Posterior cingulate gyrus (tissue), 11 donors: ENCODE results near the gene SAPCD2.

ENCODE experiments used
- DNase-seq, 10 donors: peaks; one replicate each; pipeline versions ENCODE4 v3.0.0 to v3.0.0-alpha.2; 2020 to 2021; ENCODE audit warnings: mixed read lengths in 3 of 10
- intact Hi-C: fragments of 100-400 bp; cut with DNase I; formaldehyde crosslinking; loops from one replicate; pipeline ENCODE4 v1.15.1; 2023

The SAPCD2 gene

DNA sequence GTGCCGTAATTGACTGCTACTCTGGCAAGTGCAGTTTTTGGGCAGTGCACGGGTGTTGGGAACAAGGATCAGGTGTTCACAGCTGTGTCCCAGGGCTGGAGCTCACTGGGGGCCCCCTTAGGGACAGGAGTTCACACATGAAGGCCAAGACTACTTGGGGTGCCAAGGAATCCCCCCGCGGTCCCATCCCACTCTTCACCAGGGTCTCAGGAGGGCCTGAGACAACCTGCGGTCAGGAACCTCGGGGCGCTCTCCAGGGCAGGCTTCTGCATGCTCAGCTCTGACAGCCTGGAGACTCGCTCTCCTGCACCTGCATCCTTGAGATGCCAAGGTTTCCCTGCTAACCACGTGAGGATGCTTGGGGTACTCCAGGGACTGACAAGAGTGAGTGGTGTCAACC, 14.2 kb upstream of the SAPCD2 start:
- DNase-seq = peak in 1 of 10 donors; percentile 82

DNA sequence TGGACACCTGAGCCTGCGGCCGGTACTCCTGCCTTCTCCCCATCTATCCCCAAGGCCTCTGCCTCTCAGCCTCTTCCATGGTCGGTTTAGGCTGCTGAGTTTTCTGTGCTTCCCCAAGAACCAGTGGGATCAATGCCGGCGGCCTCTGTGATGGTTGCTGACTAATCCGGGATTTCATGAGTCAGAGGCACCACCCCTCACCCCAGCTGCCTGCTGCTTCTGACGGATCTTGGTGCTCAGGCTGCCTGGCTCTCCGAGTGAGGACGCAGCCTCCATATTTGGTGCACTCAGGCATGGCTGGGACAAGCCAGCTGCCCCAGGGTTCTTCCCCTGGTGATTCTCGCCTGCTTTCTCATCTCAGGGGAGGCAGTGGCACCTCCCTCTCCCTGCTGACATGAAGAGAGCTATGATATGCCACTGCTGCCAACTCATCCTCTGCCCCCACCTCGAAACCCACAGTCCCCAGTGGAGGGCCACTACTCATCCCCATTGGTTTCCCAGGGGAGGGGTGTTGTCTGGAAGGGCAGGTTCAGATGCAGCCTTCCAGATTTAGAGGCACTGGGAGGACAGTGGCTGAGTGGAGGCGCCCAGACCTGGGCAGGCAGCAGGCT, 13.1 kb upstream of the SAPCD2 start:
- intact Hi-C loops = no loop called here
- DNase-seq = peak in 7 of 10 donors; percentile 56 to 95 (median 83)

More for the DNA sequence above, 14.2 kb upstream of the SAPCD2 start:
- intact Hi-C loops = no loop called here

DNA sequence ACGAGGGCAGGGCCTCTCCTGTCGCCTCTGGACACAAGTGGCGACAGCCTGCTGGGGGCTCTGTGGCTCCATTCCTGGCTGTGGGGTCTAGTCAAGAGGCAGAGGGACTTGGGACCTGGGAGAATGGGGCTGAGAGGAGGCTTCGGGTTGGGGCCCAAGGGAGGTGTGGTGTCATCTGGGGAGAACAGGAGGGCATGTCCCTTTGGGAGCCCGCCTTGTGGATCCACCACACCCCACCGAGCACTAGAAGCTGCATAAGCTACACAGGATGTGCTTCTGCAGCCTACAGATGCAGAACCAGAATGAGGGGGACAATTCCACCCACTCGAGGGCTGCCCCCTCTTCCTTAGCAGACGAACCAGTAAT, 12.6 kb upstream of the SAPCD2 start:
- intact Hi-C loops = no loop called here

DNA sequence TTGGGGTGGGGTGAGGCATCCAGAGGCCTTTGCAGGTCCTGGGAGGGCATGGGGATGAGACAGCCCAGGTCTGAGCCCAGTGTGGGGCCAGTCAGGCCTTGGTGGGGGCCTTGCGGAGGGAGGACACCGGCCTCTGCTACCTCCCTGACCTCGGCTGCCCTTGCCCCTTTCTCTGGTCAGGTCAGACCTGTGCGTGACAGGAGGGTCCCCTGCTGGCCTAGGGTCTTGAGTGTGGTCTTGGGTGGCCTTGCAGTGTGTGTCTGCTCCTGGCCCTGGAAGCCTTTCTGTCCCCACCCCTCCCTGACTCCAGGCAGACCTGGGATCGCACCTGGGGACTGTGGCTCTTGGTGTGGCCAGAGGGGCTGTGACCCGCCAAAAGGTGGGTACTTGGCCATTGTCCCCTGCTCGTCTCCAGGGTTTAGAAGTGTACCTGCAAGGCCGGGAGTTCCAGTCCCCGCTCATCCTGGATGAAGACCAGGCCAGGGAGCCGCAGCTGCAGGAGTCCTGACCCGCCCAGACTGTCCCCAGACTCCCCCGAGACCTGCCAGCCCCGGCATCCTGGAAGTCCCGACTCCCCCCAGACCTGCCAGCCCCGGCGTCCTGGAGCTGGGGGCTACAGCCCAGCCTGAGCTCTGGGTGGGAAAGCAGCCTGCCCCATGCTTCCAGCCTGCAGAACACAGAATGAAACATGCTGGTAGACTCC, 12.0 kb upstream of the SAPCD2 start:
- peak in 1 of 10 donors; percentile 76 for DNase-seq
- intact Hi-C loops = no loop called here

More for the DNA sequence above, 12.6 kb upstream of the SAPCD2 start:
- DNase-seq = peak in 1 of 10 donors; percentile 62

DNA sequence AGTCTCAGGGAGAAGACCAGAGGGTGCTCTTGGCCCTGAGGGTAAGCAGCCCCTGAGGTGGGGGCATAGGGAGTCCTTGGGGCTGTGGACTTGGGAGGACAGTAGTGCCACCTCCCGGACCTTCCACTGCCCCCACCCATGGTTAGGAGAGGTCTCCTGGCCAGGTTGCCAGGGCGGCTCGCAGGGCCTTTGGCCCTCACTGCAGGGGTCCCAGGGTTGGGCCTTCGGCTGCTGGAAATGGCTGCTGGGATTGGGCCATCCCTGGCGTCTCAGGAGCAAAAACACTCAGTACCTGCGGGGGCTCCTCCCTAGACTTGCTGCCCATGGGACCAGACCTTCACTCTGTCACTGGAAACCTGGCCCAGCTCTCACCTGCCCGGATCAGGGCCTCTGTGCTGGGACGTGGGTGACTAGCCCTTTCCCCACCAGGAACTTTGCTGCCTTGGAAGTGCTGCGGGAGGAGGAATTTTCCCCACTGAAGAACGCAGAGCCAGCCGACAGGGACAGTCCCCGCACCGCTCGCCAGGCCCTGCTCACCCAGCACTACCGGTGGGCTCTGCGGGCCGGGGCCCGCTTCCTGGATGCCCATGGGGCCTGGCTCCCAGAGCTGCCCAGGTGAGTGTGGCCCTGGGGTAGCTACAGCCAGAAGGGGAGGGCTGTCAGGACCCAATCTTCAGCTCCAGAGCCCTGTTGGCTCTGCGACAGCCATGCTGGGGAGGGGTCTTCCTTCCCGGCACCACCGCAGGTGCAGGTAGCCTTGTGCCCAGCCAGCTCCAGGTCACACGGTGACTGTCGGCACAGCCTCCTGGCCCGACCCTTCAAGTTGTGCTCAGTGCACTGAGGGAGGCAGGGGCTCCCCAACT, 10.1 kb upstream of the SAPCD2 start:
- intact Hi-C loops = no loop called here
- DNase-seq = peak in 1 of 10 donors; percentile 72

DNA sequence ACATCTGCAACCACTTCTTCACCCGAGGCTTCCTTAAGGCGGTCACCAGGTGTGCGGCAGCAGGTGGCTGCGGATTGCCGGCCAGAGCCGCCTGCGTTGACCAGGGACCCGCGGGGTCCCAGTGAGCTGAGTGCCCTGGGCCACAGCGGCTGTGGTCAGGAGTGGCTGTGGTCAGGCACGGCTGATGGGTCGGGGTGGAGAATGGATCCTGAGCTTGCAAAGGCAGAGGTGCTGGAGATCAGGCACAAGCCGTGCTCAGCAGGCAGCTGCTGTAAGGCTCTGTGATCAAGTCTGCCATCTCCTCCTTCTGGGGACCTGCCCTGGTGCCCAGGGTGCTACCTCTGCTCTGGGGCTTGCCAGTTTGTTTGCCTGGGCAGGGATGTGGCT, 9.0 kb upstream of the SAPCD2 start:
- intact Hi-C loops = no loop called here
- DNase-seq = peak in 1 of 10 donors; percentile 79

DNA sequence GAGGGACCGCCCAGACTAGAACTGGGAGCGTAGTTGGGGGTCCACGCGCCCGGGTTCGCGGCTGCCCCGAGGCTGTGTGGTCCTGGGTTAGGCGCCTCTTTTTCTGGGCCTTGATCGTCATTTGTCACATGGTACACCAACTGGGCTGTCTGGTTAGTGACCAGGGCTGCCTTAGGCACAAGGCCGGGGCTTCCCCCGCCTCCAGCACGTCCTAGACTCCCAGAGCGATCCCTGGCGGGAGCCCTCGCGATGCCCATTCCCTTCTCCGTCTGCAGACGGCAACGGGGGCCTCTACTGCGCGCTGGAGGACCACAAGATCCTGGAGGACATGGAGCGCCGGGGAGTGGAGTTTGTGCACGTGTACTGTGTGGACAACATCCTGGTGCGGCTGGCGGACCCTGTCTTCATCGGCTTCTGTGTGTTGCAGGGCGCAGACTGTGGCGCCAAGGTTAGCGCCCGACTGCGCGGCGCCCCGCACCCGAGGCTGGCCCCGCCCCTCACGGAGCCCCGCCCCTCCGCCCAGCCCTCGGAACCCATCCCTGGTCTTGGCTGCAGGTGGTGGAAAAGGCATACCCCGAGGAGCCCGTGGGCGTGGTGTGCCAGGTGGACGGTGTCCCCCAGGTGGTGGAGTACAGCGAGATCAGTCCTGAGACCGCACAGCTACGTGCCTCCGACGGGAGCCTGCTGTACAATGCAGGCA, 8.5 kb upstream of the SAPCD2 start:
- peak in 1 of 10 donors; percentile 69 for DNase-seq
- intact Hi-C loops = no loop called here

DNA sequence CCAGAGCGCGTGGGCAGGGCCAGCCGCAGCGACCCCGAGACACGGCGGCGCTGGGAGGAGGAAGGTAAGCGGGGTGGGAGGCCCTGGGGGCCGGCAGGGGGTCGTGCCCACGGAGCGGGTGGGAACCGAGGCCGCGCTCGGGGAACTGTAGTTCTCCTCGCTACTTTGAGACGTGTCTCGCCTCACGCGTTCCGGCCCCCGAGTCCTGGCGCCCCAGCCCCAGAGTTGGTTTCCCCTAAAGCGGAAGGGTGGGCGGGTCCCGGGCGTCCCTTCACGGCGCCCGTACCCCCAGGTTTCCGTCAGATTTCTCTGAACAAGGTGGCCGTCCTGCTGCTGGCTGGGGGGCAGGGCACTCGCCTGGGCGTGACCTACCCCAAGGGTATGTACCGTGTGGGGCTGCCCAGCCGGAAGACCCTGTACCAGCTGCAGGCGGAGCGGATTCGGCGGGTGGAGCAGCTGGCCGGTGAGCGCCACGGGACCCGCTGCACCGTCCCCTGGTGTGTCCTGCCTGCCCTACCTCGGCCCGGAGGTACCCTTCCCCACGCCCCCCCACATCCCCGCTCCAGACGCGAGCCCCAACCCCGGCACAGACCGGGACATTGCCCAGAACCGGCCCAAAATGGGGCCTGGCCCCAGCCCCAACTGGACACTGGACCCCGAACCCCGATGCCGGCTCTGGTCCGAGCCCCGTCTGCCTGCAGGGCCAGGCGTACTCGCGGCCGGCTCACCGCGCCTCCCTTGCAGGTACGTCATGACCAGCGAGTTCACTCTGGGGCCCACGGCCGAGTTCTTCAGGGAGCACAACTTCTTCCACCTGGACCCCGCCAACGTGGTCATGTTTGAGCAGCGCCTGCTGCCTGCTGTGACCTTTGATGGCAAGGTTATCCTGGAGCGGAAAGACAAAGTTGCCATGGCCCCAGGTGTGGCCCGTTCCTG, 7.7 kb upstream of the SAPCD2 start:
- peak in 1 of 10 donors; percentile 89 for DNase-seq
- intact Hi-C loops = no loop called here

DNA sequence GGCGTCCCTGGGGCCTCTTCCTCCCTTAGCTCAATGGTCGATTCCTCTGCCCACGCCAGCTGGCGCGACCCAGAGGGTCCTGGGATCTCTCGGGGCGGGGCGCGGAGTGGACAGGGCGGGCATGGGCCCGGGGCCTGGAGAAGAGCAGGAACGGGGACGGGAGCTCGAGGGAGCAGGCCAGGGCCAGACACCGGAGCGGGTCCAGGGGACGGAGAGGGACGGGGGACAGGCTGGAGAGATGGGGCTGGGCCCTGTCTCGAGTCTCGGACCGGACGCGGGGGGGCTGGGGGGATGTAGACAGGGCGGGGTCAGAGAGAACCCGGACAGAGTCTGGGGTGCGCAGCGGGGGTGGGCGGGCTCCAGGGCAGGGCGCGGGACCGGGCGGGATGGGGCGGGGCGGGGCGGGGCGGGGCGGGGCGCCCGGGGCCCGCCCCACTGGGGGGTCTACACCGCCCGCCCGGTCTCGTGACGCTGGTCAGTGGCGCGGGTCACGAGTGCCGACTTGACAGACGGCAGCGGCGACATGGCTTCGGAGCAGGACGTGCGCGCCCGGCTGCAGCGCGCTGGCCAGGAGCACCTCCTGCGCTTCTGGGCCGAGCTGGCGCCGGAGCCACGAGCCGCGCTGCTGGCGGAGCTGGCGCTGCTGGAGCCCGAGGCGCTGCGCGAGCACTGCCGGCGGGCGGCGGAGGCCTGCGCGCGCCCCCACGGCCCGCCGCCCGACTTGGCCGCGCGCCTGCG, 6.8 kb upstream of the SAPCD2 start, which contains the start of gene UAP1L1:
Gene UAP1L1, plus strand, starts transcription at position 508 of the 738 bp plus-strand sequence. Its CDS starts 16 bp downstream, at position 524.
- intact Hi-C loops = no loop called here
- DNase-seq = peak; percentile 75 to 98 (median 83)

DNA sequence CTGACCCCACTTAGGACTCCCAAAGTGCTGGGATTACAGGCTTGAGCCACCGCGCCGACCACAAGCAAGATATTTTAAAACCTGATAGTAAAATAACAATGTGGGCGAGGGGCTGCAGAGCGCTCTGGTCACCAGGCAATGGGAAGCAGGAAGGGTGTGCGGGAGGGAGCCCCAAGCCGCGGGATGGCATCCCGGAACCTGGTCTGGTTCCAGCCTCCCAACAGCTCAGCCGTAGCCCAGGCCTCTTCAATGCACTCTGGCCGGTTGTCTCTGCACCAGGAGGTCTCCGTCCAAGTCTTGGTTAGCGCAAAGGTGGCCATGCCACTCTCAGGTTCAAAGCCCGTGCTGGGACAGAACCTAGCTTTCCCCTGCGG, 6.3 kb upstream of the SAPCD2 start:
- intact Hi-C loops = no loop called here
- DNase-seq = no peak

DNA sequence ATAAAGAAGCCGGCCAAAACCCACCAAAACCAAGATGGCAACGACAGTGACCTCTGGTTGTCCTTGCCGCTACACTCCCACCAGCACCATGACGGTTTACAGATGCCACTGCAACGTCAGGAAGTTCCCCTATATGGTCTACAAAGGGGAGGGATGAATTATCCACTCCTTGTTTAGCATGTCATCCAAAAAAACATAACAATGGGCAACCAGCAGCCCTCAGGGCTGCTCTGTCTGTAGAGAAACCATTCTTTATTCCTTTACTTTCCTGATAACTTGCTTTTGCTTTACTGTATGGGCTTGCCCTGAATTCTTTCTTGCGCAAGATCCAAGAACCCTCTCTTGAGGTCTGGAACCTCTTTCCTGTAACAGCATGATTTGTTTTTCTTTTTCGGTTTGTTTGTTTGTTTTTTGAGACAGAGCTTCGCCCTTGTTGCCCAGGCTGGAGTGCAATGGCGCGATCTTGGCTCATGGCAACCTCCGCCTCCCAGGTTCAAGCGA, 5.0 kb upstream of the SAPCD2 start:
- no peak for DNase-seq
- intact Hi-C loops = no loop called here

DNA sequence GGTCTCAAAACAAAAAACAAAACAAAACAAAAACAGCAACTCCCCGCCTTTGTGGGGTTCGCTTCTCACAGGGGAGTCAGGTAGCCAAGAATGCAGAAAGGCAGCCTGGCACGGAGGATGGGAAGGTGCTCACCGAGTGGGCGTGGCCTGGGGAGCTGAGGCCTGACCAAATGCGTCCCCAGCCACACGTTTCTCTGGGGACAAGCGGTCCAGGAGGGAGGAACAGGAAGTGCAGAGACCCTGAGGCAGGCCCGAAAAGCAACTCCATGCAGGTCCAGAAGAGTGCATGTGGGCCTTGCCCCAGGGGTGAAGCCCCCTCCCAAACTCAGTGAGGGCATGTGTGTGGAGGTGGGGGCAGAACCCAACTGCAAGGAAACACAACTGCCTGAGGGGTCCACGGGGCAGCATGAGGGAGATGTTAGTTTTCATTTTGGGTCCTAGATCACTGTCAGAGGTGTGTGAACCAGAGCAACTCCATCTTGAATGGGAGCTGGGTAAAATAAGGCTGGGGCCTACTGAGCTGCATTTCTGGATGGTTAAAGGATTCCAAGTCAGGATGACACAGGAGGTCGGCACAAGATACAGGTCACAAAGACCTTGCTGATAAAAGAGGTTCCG, 4.4 kb upstream of the SAPCD2 start:
- intact Hi-C loops = no loop called here
- peak in 1 of 10 donors; percentile 57 for DNase-seq

DNA sequence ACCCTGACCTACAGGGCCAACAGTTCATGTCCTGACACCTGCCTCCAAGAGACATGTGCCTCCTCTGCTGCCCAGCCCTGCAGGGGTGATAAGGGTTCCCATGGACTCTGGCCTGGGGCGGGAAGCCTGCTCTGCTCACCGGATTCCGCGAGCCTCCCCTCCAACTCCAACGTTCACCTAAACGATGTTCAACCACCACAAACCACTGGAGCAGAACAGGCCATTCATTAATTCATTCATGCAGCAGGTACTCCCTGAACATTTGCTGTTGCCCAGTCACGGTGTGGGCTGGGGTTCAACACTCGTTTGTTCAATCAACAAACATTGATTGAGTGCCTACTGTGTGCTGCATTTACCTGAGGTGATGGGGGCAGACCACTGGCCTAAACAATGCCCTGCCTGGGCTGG, 3.6 kb upstream of the SAPCD2 start:
- DNase-seq = peak in 1 of 10 donors; percentile 49
- intact Hi-C loops = no loop called here

DNA sequence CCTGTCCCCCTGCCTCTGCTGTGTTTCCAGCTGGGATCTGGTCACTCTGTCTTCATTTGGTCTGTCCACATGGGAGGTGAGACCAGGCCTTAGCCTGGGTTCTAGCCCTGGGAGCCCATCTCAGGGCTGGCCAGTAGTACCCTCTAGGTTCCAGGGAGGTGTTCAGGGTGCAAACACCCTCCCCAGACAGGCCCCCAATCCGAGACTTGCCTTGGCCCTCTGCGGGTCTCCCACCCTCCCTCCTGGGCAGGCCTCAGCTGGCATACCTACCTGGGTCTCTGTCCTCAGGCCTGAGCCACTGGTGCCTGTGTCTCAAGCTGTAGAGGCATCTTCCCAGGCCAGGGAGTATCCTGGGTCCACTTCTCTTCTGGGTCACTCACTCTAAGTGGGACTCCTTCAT, 925 bp upstream of the SAPCD2 start:
- intact Hi-C loops = no loop called here
- peak in 1 of 10 donors; percentile 55 for DNase-seq

DNA sequence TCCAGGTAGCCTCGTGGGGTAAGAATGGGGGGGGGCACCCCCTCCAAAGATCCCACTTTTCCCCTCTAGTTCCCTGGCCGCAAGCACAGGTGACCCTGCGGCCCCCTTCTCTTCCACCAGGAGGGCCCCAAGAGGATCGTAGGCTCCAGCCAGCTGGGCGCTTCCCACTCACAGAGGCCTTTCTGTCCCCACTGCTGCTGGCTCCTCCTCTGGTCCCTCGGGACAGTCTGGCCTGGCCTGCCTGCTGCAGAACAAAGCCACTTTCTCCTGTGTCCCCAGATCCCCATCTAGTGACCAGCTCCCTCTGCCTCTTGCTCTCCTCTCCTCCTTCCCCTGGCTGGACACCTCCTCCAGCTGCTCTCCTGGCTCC, 534 bp upstream of the SAPCD2 start:
- peak; percentile 70 to 98 (median 82) for DNase-seq
- intact Hi-C loops = no loop called here

DNA sequence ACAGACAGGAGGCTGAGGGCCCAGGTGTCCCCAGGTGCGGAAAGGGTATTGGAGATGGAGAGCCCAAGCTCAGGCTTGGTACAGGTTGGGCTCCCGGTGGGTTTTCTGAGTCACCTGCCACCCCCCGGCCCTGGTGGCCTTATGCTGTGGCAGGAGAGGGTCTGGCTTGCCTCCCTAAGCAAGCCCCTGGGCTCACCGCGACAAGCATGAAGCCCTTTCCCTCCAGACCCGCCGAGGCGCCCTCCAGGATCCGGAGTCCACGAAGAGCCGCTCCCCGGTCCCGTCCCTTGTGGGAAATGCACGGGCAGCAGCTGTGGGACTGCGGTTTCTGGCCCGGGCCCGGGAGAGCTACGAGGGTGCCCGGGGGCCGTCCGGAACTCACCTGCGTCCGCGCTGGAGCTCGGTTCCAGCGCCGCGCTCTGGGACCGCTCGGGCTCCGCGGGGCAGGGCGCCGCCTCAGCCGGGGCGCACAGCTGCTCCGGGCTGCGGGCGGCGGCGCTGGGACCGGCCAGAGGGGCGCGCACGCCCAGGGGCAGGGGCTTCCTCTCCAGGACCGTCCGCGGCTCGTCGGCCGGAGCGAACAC, 757 bp downstream of the SAPCD2 start:
- DNase-seq = peak in 3 of 10 donors; percentile 15 to 86 (median 78)
- intact Hi-C loops = no loop called here

DNA sequence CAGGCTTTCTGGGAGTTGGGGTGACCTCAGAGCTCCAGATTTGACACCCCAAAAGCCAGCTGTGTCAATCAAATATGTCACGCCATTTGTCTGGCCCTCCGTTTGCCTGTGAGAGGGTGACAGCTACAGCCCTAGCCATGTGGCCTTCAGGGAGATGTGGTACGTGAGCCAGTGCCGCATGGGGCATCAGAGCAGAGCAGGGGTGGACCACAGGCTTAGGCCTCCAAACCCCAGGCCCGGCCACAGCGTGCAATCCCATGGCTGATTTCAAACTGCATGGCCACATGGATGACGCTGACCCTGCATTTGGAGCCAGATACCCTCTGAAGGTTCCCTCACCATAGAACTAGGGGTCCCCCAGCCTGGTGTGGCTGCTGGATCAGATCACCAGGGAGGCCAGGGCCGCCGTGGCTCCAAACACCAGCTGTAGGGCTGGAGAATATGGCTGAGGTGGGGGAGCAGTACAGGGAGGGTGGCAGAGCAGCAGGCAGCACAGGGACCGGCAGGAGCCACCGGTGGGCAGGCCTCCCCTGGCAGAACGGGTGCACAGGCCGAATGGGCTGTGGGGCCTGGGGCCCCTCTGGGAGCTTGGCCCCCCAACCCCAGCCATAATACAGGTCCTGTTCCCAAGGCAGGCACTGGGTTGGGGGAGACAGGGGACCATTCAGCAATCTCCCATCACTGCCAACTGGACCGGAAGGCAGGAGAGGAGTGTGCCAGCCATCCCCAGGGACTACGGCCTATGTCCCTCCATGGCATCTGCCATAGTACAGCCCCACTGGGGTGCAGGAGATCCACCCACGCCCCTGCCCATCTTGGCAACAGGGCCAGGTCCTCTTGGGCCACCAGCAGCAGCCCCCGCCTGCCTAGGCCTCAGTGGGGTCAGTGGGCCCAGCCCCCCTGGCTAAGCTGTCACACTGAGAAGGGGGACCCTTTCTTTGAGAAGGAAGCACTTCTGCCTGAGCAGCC, 1.5 kb downstream of the SAPCD2 start:
- DNase-seq = peak in 2 of 10 donors; percentile 8 to 78
- intact Hi-C loops = no loop called here
